GM21381 (cell line): Measurements from ENCODE around the gene DOK1.
"Not testable (repeated sequence)": the region's sequence is repeated elsewhere in the genome, so short reads cannot be mapped to it uniquely, and the experiment has no call there.

Experiments
- ATAC-seq: cut with Tn5 transposase; IDR thresholded peaks from one replicate; pipeline ENCODE4 v1.9.1; 2021; ENCODE audit warnings: mild to moderate bottlenecking, moderate library complexity; ENCODE audit not compliant: unreplicated experiment

The DOK1 gene

GRCh38 chr2:74548285-74548899 lies 6.1 kb upstream of the DOK1 start:
- no peak for ATAC-seq

GRCh38 chr2:74548900-74549826 lies 5.4 kb upstream of the DOK1 start:
- ATAC-seq: no peak

- no peak for ATAC-seq
These were observed 4.3 kb upstream of the DOK1 start for GRCh38 chr2:74550231-74550630.

GRCh38 chr2:74551530-74551929 lies 3.0 kb upstream of the DOK1 start:
- ATAC-seq: no peak

- no peak for ATAC-seq
These were observed 2.3 kb upstream of the DOK1 start for GRCh38 chr2:74551942-74552913.

GRCh38 chr2:74552914-74553811 lies 1.4 kb upstream of the DOK1 start:
- ATAC-seq: no peak

GRCh38 chr2:74554820-74555531 lies 456 bp downstream of the DOK1 start:
- ATAC-seq: peak; percentile 32

GRCh38 chr2:74555610-74556103 lies 1.1 kb downstream of the DOK1 start:
- ATAC-seq: no peak

- no peak for ATAC-seq
These were observed 1.6 kb downstream of the DOK1 start for GRCh38 chr2:74556159-74556558.

GRCh38 chr2:74556831-74557370 lies 2.4 kb downstream of the DOK1 start:
- ATAC-seq: no peak

GRCh38 chr2:74558284-74559230 lies 4.0 kb downstream of the DOK1 start:
- no peak for ATAC-seq

- ATAC-seq: no peak
These were observed 5.4 kb downstream of the DOK1 start for GRCh38 chr2:74559912-74560311.

GRCh38 chr2:74560591-74560990 lies 6.1 kb downstream of the DOK1 start:
- ATAC-seq: no peak

GRCh38 chr2:74561022-74561421 lies 6.5 kb downstream of the DOK1 start:
- not testable (repeated sequence) for ATAC-seq

GRCh38 chr2:74562126-74562775 lies 7.7 kb downstream of the DOK1 start:
- no peak for ATAC-seq

- ATAC-seq: no peak
These were observed 9.7 kb downstream of the DOK1 start for GRCh38 chr2:74564222-74564621.

GRCh38 chr2:74566076-74566753 lies 11.7 kb downstream of the DOK1 start:
- ATAC-seq: no peak
